ENCODE results near the gene FNDC5. TPM values are rescaled to one million over a fixed set of nuclear protein-coding genes. Genes with fewer than 3 reads are reported as not detected.
A peak's percentile ranks its signal among the peaks of the same experiment; 100 is the strongest.

The FNDC5 gene
- total RNA-seq, 2 experiments from 2014 or later, result not detected

DNA sequence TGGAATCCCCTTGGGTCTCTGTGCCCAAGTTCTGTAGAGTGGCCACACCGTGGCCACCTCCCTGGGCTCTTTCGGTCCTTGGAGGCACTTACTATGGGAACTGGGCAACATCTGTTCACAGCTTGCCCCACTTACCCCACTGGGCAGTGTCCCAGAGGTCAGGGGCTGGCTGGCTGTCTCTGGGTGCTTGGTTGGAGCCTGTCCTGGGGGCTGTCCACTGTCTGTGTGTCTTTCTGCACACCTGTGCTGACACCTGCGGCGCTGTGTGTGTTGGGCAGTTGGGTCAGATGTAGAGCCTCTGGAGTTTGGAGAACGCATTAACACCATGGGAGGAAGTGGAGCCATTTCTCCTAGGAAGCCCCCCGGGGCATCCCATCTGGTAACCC is 31.8 kb upstream of the FNDC5 start:
- no peaks in the 10 kb centered on the region for H3K9me3 Mint-ChIP-seq
- peaks cover 57% of the 10 kb centered on the region for H3K27me3 Mint-ChIP-seq
- ChIA-PET POLR2A (no interaction called here), CTCF (interaction anchor here (0.6 to 1.6 kb wide), 5 partner anchors 17 to 72 kb away, joined by 3 to 4 read pairs (median 3); no protein-coding TSS in a partner anchor)
- peaks cover 5% of the 10 kb centered on the region for H3K4me1 Mint-ChIP-seq
- no peak for DNase-seq
- H3K36me3 Mint-ChIP-seq (ENCODE audit: low read depth), result no peaks in the 10 kb centered on the region
- H3K27ac Mint-ChIP-seq, result no peak overlapping the region
- peak overlapping the region; percentile 14 for H3K4me3 Mint-ChIP-seq

DNA sequence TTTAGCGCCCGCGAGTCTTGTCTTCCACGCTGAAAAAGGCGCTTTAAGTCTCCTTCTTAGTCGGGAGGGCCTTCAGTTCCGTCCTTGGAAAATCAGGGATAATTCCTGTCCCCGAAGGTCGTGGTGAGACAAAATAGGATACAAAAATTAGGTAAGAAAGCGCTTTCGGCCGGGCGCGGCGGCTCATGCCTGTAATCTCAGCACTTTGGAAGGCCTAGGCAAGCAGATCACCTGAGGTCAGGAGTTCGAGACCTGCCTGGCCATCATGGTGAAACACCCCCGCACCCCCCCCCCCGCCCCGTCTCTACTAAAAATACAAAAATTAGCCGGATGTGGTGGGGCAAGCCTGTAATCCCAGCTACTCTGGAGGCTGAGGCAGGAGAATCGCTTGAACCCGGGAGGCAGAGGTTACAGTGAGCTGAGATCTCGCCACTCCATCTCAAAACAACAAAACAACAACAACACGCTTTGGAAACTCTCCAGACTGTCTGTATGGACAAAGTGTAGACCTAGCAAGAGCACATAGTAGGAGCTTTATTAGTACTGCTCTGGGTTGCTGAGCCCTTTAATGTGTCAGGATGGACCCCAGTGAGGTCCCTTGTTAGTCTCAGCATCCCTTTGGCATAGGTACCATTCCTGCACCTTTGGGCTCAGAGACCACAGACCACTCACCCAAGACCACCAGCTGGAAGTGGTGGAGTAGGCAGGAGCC is 31.3 kb upstream of the FNDC5 start:
- ChIA-PET CTCF (interaction anchor here (0.6 to 1.6 kb wide), 4 partner anchors 17 to 72 kb away, joined by 3 read pairs; no protein-coding TSS in a partner anchor), POLR2A (no interaction called here)
- peaks cover 5% of the 10 kb centered on the region for H3K4me1 Mint-ChIP-seq
- H3K4me3 Mint-ChIP-seq, result peak overlapping the region; percentile 56
- no peaks in the 10 kb centered on the region for H3K36me3 Mint-ChIP-seq (ENCODE audit: low read depth)
- H3K27ac Mint-ChIP-seq, result no peak overlapping the region
- H3K9me3 Mint-ChIP-seq, result no peaks in the 10 kb centered on the region
- DNase-seq, result no peak
- H3K27me3 Mint-ChIP-seq, result peaks cover 57% of the 10 kb centered on the region

DNA sequence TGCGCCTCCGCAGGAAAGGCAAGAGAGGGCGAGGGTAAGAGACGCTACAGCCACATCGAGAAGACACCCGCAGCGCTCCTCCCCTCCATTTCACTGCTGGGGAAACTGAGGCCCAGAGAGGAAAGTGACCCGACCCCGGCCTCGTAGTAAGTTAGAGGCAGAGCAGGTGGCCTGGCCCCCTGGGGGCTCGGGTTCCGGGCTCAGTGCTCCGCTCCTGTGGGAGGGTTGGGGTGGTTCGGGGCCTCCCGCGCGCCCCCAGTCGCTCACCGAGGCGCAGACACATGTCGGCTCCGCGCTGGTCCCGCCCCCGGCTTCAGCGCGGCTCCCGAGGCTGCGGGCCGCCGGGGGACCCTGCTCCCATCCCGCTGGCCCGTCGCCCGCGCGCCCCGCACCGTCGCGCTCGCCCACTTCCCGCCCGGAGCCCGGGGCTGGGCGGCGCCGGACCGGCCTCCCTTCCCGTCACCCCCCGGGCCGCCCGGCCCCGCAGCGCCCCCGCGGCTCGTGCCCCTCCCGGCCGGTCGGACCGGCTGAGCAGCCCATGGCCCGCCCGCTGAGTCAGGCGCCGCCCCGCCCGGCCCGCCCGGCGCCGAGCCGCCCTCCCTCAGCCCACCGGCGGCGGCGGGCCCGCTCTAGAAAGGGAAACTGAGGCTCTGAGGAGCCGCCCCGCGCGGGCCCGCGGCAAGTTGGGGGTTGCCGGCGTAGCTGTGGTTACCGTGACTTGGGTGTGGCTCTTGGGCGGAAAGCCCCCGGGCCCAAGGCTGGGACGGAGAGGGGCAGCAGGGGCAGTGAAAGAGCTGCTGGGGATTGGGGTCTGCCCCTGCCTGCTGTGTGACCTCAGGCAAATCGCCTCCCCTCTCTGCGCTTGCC is 30.5 kb upstream of the FNDC5 start, which contains the start of gene TMEM54:
Gene TMEM54 (minus strand): TSS at position 434 of the 867 bp plus-strand sequence. CDS start 151 bp downstream, at position 283.
- Mint-ChIP-seq H3K9me3 (no peaks in the 10 kb centered on the region), H3K4me1 (peaks cover 5% of the 10 kb centered on the region), H3K27me3 (peaks cover 57% of the 10 kb centered on the region), H3K4me3 (peak within 1 kb of the TSS; percentile 56), H3K27ac (no peak within 1 kb of the TSS), H3K36me3 (ENCODE audit: low read depth) (no peaks in the 10 kb centered on the region)
- no peak for DNase-seq
- ChIA-PET CTCF (no interaction called here), POLR2A (no interaction called here)

DNA sequence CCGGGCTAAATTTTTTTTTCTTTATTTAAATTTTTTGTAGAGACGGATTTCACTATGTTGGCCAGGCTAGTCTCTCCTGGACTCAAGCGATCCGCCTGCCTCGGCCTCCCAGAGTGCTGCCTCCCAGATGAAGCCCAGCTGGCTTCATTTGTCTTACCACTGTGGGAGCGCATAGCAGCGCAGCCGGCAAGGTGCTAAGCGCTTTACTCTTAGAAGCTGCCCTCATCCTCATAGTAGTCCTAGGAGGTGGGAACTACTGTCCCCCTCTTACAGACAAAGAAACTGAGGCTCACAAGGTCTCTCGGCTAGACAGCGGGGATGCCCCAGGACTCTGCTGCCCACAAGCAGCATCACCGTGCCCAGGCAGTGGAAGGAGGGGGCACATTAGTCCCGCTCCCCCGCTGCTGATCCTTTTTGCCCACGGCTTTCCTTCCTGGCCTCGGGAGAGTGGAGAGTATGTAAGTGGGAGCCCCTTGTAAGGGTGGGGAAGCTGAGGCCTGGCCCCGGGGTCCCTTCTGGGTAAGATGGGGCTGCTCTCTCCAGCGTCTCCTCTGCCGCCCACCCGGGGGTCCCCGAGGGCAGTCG is 29.8 kb upstream of the FNDC5 start:
- Mint-ChIP-seq H3K27me3 (peaks cover 61% of the 10 kb centered on the region), H3K9me3 (no peaks in the 10 kb centered on the region), H3K4me1 (peaks cover 5% of the 10 kb centered on the region), H3K4me3 (peak overlapping the region; percentile 51), H3K27ac (no peak overlapping the region), H3K36me3 (ENCODE audit: low read depth) (no peaks in the 10 kb centered on the region)
- CTCF ChIA-PET, result interaction anchor here (0.9 to 1.5 kb wide), 2 partner anchors 10 to 28 kb away, joined by 3 read pairs; no protein-coding TSS in a partner anchor
- DNase-seq, result no peak
- POLR2A ChIA-PET, result no interaction called here

DNA sequence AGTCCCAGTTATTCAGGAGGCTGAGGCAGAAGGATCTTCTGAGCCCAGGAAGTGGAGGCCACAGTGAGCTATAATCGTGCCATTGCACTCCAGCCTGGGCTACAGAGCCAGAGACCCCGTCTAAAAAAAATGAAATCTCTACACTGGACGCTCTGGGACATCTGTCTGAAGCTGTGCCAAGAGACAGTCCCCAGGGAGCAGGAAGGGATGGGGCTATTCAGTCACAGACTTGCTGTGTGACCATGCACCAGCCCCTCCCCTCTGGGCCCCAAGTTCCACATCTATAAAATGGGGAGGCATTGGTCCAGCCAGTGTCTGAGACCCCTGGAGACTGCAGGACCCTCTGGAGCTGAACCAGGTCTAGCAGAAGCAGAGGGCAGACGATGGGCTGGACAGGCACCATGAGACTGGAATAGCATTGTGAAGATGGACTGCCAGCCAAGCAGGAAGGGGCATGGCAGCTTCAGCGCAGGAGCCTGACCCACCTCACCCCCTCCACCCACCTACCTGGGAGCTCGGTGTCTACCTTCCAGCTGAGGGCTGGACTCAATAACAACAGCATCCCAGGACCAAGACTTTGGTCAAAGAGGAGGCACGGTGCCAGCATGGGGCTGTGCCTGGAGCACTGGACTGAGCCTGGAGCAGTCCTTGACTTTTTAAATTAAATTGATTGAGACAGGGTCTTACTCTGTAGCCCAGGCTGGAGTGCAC is 29.0 kb upstream of the FNDC5 start:
- no peak overlapping the region for H3K4me3 Mint-ChIP-seq

DNA sequence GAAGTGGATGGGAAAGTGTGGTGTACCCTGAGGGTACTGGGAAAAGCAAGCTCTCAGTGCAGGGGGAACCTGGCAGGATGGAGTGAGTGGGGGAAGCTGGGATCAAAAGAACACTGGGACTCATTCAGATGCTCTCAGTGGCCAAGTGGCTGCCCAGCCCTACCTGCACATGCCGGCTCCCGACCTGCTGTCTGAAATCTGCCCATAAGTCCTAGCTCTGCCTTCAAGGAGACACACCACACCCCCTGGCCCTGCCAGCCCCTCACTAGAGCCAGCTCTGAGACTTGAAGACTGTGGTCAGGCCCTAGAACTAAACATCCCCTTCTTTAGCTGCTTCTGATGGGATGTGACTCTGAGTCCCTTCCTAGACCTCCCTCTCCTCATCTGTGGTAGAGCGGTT is 28.2 kb upstream of the FNDC5 start:
- Mint-ChIP-seq H3K27ac (no peak overlapping the region), H3K36me3 (ENCODE audit: low read depth) (no peaks in the 10 kb centered on the region), H3K27me3 (peaks cover 56% of the 10 kb centered on the region), H3K4me3 (no peak overlapping the region), H3K4me1 (peaks cover 5% of the 10 kb centered on the region), H3K9me3 (no peaks in the 10 kb centered on the region)
- POLR2A ChIA-PET, result no interaction called here
- no peak for DNase-seq
- CTCF ChIA-PET, result interaction anchor here (0.7 to 1.6 kb wide), 2 partner anchors 13 to 191 kb away, joined by 3 to 11 read pairs; partner anchors contain the start of gene HPCA

More for the DNA sequence above, 29.0 kb upstream of the FNDC5 start:
- CTCF ChIA-PET, result interaction anchor here (0.9 to 1.6 kb wide), 3 partner anchors 9 to 28 kb away, joined by 3 to 11 read pairs (median 3); partner anchors contain the start of gene HPCA
- H3K36me3 Mint-ChIP-seq (ENCODE audit: low read depth), result no peaks in the 10 kb centered on the region
- H3K27me3 Mint-ChIP-seq, result peaks cover 59% of the 10 kb centered on the region
- DNase-seq, result no peak
- no peaks in the 10 kb centered on the region for H3K9me3 Mint-ChIP-seq
- POLR2A ChIA-PET, result no interaction called here
- H3K4me1 Mint-ChIP-seq, result peaks cover 5% of the 10 kb centered on the region
- no peak overlapping the region for H3K27ac Mint-ChIP-seq

DNA sequence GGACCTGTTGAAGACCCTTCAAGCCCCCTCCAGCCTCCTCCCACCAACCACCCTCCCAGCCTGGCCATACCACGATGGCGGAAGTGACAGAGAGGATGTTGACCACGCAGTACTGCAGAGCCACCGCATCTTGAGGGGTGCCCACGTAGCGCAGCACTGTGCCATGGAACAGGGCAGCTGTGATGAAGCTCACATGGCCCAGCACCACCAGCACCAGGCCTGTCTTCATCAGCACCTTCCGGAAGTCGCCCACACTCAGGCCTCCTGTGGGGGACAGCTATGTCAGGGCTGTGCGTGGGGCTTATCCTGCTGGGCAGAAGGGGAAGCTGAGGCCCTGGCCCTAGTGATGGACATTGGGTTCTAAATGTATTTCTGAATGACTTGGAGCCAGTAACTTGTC is 27.3 kb upstream of the FNDC5 start:
- no peak for DNase-seq
- Mint-ChIP-seq H3K36me3 (ENCODE audit: low read depth) (no peaks in the 10 kb centered on the region), H3K27me3 (peaks cover 55% of the 10 kb centered on the region), H3K4me3 (no peak overlapping the region), H3K9me3 (no peaks in the 10 kb centered on the region), H3K4me1 (peaks cover 5% of the 10 kb centered on the region), H3K27ac (no peak overlapping the region)
- CTCF ChIA-PET, result interaction anchor here (0.6 to 1.6 kb wide), 2 partner anchors 12 to 167 kb away, joined by 3 to 11 read pairs; partner anchors contain the start of gene HPCA
- POLR2A ChIA-PET, result no interaction called here

DNA sequence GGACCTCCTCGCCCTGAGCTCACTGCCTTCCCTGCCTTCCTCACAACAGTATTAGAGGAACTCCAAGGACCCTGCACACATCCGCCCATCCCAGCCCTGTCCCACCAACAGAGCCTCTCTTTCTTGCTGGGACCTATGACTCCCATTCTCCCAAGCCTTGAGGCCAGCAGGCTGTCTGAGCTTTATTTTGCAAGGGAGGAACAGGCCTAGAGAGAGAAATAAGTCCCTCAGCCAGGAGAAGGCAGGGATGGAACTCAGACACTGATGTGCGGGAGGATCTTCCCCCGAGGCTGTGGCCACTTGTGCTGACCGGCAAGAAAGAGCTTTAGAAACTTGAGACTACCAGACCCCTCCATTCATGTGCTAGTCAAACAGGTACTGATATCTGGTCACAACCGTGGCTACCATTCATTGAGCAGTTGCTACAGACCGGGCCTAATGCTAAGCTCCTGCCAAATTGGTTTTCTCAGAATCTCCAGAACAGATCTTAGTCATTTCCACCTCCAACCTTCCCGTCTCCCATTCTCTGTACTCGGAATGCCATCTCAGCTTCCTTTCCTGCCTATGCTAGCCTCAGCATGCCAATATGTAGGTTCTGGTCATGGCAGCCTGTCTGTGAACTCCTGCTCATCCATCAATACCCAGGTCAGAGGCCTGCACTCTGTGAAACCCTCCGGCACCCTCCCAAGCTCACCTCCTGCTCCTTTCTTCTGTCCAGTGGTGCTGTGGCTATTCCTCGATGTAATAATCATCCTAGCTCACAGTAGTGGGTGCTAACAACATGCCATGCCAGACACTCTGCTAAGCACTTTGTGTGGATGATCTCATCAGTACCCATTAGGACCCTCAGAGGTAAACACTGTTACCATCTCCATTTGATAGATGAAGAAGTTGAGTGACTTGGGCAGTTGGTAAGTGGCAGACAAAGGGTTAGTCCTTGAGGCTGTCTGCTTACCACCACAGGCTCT is 26.7 kb upstream of the FNDC5 start:
- peaks cover 53% of the 10 kb centered on the region for H3K27me3 Mint-ChIP-seq
- H3K4me3 Mint-ChIP-seq, result no peak overlapping the region
- no peaks in the 10 kb centered on the region for H3K36me3 Mint-ChIP-seq (ENCODE audit: low read depth)
- ChIA-PET CTCF (interaction anchor here (0.5 to 0.9 kb wide), 3 partner anchors 9 to 581 kb away, joined by 3 to 4 read pairs (median 3); no protein-coding TSS in a partner anchor), POLR2A (no interaction called here)
- DNase-seq, result no peak
- no peaks in the 10 kb centered on the region for H3K9me3 Mint-ChIP-seq
- H3K27ac Mint-ChIP-seq, result no peak overlapping the region
- H3K4me1 Mint-ChIP-seq, result peaks cover 9% of the 10 kb centered on the region

DNA sequence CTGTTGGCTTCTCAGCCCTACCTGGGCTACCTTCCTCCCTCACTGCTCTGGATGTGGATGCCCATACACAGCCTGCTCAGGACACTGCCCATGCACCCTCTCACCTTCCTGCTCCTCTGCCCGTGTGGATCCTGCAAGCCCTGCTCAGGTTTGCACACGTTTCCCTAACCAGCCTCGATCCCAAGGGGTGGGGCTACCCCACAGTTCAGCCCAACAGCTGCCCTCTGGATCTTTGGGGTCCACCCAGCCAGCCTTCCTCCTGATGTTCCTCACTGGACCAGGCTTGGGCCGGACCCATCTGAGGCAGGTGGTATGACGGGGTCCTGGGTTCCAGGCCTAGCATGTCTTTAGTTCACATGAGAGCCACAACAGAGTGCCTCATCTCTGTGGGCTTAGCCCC is 25.7 kb upstream of the FNDC5 start:
- DNase-seq, result no peak
- H3K9me3 Mint-ChIP-seq, result no peaks in the 10 kb centered on the region
- H3K27me3 Mint-ChIP-seq, result peaks cover 54% of the 10 kb centered on the region
- H3K27ac Mint-ChIP-seq, result no peak overlapping the region
- peaks cover 6% of the 10 kb centered on the region for H3K4me1 Mint-ChIP-seq
- ChIA-PET POLR2A (no interaction called here), CTCF (interaction anchor here (0.5 to 0.9 kb wide), 3 partner anchors 10 to 580 kb away, joined by 3 to 4 read pairs (median 4); no protein-coding TSS in a partner anchor)
- no peaks in the 10 kb centered on the region for H3K36me3 Mint-ChIP-seq (ENCODE audit: low read depth)
- no peak overlapping the region for H3K4me3 Mint-ChIP-seq

DNA sequence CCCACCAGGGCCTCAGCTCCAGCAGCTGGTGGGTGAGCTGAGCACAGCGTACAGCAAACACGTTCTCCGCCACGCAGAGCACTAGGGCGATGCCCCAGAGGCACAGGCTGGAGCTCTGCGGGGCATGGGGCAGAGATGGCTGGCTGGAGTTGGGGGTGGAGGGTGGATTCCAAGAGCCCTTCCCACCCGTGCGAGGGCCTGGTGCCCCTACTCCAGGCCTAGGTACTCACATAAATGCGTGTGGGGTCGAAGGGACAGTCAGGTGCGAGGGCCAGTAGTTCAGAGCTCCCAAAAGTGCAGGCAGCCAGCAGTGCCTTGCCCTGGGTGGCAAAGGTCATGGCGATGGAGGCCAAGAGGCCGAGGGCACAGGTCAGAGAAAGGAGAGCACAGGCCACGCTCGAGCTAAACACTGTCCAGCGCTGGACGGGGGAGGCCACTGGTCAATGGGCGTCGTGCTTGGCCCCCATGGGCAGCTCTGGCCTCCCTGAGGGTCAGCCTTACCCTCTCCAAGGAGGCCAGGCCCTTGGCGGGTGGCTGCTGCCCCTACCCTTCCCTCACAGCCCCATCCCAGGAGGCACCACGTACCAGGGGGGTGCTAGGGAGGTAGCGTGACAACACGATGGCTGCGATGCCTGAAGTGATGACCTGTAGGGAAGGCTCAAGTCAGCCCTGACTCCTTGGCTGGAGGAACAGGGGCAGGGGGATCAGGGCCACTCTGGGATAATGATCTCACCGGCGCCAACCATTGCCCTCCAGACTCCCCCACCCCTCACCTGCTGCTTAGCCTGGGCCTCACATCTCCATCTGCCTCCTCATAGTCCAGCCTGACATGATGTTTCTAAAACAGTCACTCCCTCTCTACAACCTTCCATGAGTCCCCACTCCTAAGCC is 24.9 kb upstream of the FNDC5 start:
- Mint-ChIP-seq H3K4me3 (no peak overlapping the region), H3K27ac (no peak overlapping the region), H3K36me3 (ENCODE audit: low read depth) (no peaks in the 10 kb centered on the region), H3K27me3 (peaks cover 58% of the 10 kb centered on the region), H3K9me3 (no peaks in the 10 kb centered on the region), H3K4me1 (peaks cover 6% of the 10 kb centered on the region)
- no peak for DNase-seq
- ChIA-PET POLR2A (no interaction called here), CTCF (interaction anchor here (0.8 to 1.5 kb wide), 4 partner anchors 9 to 192 kb away, joined by 3 read pairs; no protein-coding TSS in a partner anchor)

DNA sequence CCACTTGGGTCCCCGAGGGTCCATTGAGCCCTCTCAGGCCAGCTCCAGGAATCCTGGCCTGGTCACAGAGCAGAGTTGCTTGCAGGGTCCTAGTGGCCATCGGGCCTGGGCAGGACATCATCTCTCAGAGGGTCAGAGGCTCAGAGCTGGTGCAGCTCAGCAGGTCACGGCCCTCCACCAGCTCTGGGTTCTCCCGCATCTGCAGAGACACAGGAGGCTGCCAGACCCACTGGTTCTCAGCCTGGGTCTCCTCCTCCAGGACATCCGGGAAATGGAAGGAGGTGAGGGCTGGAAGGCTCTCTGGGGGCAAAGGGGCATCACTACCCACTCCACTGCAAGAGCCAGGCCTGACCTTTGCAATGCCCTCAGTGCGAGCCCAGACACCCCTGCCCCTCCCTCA is 24.0 kb upstream of the FNDC5 start:
- H3K27me3 Mint-ChIP-seq, result peaks cover 58% of the 10 kb centered on the region
- ChIA-PET CTCF (interaction anchor here (0.8 to 1.5 kb wide), 3 partner anchors 10 to 193 kb away, joined by 3 read pairs; no protein-coding TSS in a partner anchor), POLR2A (no interaction called here)
- no peak overlapping the region for H3K4me3 Mint-ChIP-seq
- no peak overlapping the region for H3K27ac Mint-ChIP-seq
- no peaks in the 10 kb centered on the region for H3K36me3 Mint-ChIP-seq (ENCODE audit: low read depth)
- peaks cover 6% of the 10 kb centered on the region for H3K4me1 Mint-ChIP-seq
- DNase-seq, result no peak
- no peaks in the 10 kb centered on the region for H3K9me3 Mint-ChIP-seq

All from activated CD4-positive, alpha-beta T cell treated with anti-CD3 and anti-CD28 coated beads, Interleukin-2, amount 10 ng/mL, durations not matched to agents 7 days and 5 days (primary cell).